ENCODE results near the gene GLI3.

DNA sequence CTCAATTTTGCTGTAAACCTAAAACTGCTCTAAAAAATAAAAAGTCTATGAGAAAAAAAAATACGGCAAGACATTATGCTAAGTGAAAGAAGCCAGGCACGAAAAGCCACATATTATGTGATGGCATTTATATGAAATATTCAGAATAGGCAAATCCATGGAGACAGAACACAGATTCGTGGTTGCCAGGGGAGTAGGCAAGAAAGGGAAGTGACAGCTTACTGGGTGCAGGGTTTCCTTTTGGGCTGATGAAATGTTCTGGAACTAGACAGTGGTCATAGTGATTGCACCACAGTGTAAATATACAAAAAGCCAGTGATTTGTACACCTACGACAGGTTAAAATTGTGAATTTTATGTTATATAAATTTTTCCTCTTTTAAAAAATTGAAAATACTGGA lies 41.3 kb upstream of the GLI3 start:
- TF ChIP-seq TAF1 (IDR thresholded peaks at IDR 0.05; ENCODE audit: low read depth, low read length), result no peak
- TF ChIP-seq POLR2A (IDR thresholded peaks at IDR 0.05; ENCODE audit: low read depth, low read length), result no peak
- no peak for TF ChIP-seq POLR2AphosphoS5 (IDR thresholded peaks at IDR 0.05; ENCODE audit: low read depth, low read length)
- TF ChIP-seq SPI1 (IDR thresholded peaks at IDR 0.05; ENCODE audit: low read depth, low read length), result no peak
- no peak for TF ChIP-seq PAX5 (IDR thresholded peaks at IDR 0.05; ENCODE audit: insufficient read depth, low read length, severe bottlenecking)
- no peak for TF ChIP-seq POU2F2 (IDR thresholded peaks at IDR 0.05; ENCODE audit: low read depth, low read length)
